HEK293 (cell line): Measurements from ENCODE around the gene DPY19L3.

Experiments
- CTCF ChIA-PET: fragments of 350-600 bp; formaldehyde crosslinking; extraction: SDS; loops from one replicate; lab custom pipeline; 2021; ENCODE audit warnings: antibody characterized with exemption; lab: Yijun Ruan, JAX
- POLR2A ChIA-PET: fragments of 300-600 bp; formaldehyde crosslinking; extraction: SDS; loops from one replicate; lab custom pipeline; 2020; ENCODE audit warnings: antibody characterized with exemption, inconsistent platforms; lab: Yijun Ruan, JAX
- H3K27ac ChIP-seq: fragments of 200-500 bp; sonication (Bioruptor generic); 2 replicates; pipeline ENCODE4 v1.5.1; 2014; ENCODE audit warnings: low read depth, low read length, control low read depth, inconsistent platforms; ENCODE audit errors: extremely low read depth
- H3K36me3 ChIP-seq, 2 experiments: fragments of 200-500 bp in 1 of 2; sonication (Bioruptor generic) in 1 of 2; 1 replicate in 1 of 2; 2 replicates in 1 of 2; pipeline ENCODE4 v1.5.1; 2014 to 2017; ENCODE audit warnings: inconsistent platforms in 2 of 2, low read length in 2 of 2; ENCODE audit not compliant: control insufficient read depth in 2 of 2, insufficient read depth in 1 of 2
- H3K4me1 ChIP-seq: fragments of 200-500 bp; sonication (Bioruptor generic); 2 replicates; pipeline ENCODE4 v1.5.1; 2014; ENCODE audit warnings: mild to moderate bottlenecking, low read length, inconsistent platforms; ENCODE audit not compliant: control insufficient read depth, insufficient read depth
- H3K4me3 ChIP-seq: 2 replicates; pipeline ENCODE4 v1.5.1; 2011; ENCODE audit warnings: low read depth, mild to moderate bottlenecking, control low read depth, low read length, moderate library complexity
- H3K9me3 ChIP-seq: fragments of 200-500 bp; sonication (Bioruptor generic); 2 replicates; pipeline ENCODE4 v1.5.1; 2014; ENCODE audit warnings: low read depth, low read length, inconsistent platforms; ENCODE audit not compliant: control insufficient read depth, insufficient read depth
- AEBP2 ChIP-seq: fragments of 450-650 bp; formaldehyde crosslinking; IDR thresholded peaks from 2 replicates; pipeline ENCODE4 v1.5.1; 2016; ENCODE audit warnings: missing biosample characterization, missing genetic modification characterization, borderline replicate concordance
- BCL6B ChIP-seq: fragments of 450-650 bp; formaldehyde crosslinking; IDR thresholded peaks from 2 replicates; pipeline ENCODE4 v1.5.1; 2017; ENCODE audit warnings: missing biosample characterization, missing genetic modification characterization
- CTCF ChIP-seq: fragments of 450-650 bp; formaldehyde crosslinking; IDR thresholded peaks from 2 replicates; pipeline ENCODE4 v1.5.1; 2016; ENCODE audit warnings: missing biosample characterization, missing genetic modification characterization
- GLIS2 ChIP-seq: fragments of 450-650 bp; formaldehyde crosslinking; IDR thresholded peaks from 2 replicates; pipeline ENCODE4 v1.5.1; 2016; ENCODE audit warnings: missing biosample characterization, missing genetic modification characterization
- INSM2 ChIP-seq: fragments of 450-650 bp; formaldehyde crosslinking; IDR thresholded peaks from 2 replicates; pipeline ENCODE4 v1.5.1; 2016; ENCODE audit warnings: missing biosample characterization, missing genetic modification characterization
- MYNN ChIP-seq: fragments of 450-650 bp; formaldehyde crosslinking; IDR thresholded peaks from 2 replicates; pipeline ENCODE4 v1.5.1; 2016; ENCODE audit warnings: missing biosample characterization, missing genetic modification characterization, borderline replicate concordance
- OVOL3 ChIP-seq: fragments of 450-650 bp; formaldehyde crosslinking; IDR thresholded peaks from 2 replicates; pipeline ENCODE4 v1.5.1; 2016; ENCODE audit warnings: missing biosample characterization, missing genetic modification characterization
- SETDB1 ChIP-seq: IDR thresholded peaks from one replicate; pipeline ENCODE4 v1.6.1; 2017; ENCODE audit warnings: mild to moderate bottlenecking, low read length, moderate library complexity, mixed read lengths; ENCODE audit not compliant: insufficient read length
- SP2 ChIP-seq: fragments of 450-650 bp; formaldehyde crosslinking; IDR thresholded peaks from 2 replicates; pipeline ENCODE4 v1.5.1; 2016; ENCODE audit warnings: missing biosample characterization, missing genetic modification characterization
- SP7 ChIP-seq: fragments of 450-650 bp; formaldehyde crosslinking; IDR thresholded peaks from 2 replicates; pipeline ENCODE4 v1.5.1; 2016; ENCODE audit warnings: missing biosample characterization, missing genetic modification characterization
- WT1 ChIP-seq: fragments of 450-650 bp; formaldehyde crosslinking; IDR thresholded peaks from 2 replicates; pipeline ENCODE4 v1.5.1; 2016; ENCODE audit warnings: missing biosample characterization, missing genetic modification characterization
- ZBTB11 ChIP-seq: fragments of 450-650 bp; formaldehyde crosslinking; conservative IDR thresholded peaks from 2 replicates; pipeline ENCODE4 v1.5.1; 2016; ENCODE audit warnings: low read depth, missing biosample characterization, missing genetic modification characterization
- ZNF114 ChIP-seq: fragments of 450-650 bp; formaldehyde crosslinking; IDR thresholded peaks from 2 replicates; pipeline ENCODE4 v1.5.0; 2017; ENCODE audit warnings: missing biosample characterization, missing genetic modification characterization
- ZNF302 ChIP-seq: fragments of 450-650 bp; formaldehyde crosslinking; IDR thresholded peaks from 2 replicates; pipeline ENCODE4 v1.5.1; 2016; ENCODE audit warnings: missing biosample characterization, missing genetic modification characterization, low read depth
- ZNF324 ChIP-seq: fragments of 450-650 bp; formaldehyde crosslinking; IDR thresholded peaks from 2 replicates; pipeline ENCODE4 v1.5.1; 2016; ENCODE audit warnings: missing biosample characterization, missing genetic modification characterization
- ZNF354C ChIP-seq: fragments of 450-650 bp; formaldehyde crosslinking; IDR thresholded peaks from 2 replicates; pipeline ENCODE4 v1.5.1; 2016; ENCODE audit warnings: missing biosample characterization, missing genetic modification characterization, low read depth, borderline replicate concordance
- ZNF366 ChIP-seq: fragments of 450-650 bp; formaldehyde crosslinking; conservative IDR thresholded peaks from 2 replicates; pipeline ENCODE4 v1.5.1; 2016; ENCODE audit warnings: missing biosample characterization, missing genetic modification characterization
- ZNF433 ChIP-seq: fragments of 450-650 bp; formaldehyde crosslinking; IDR thresholded peaks from 2 replicates; pipeline ENCODE4 v1.5.1; 2016; ENCODE audit warnings: missing biosample characterization, missing genetic modification characterization, low read depth
- ZNF488 ChIP-seq: fragments of 450-650 bp; formaldehyde crosslinking; IDR thresholded peaks from 2 replicates; pipeline ENCODE4 v1.5.1; 2016; ENCODE audit warnings: missing biosample characterization, missing genetic modification characterization
- ZNF513 ChIP-seq: fragments of 450-650 bp; IDR thresholded peaks from 2 replicates; pipeline ENCODE4 v1.5.1; 2018; ENCODE audit warnings: missing biosample characterization, missing genetic modification characterization
- ZNF530 ChIP-seq: fragments of 450-650 bp; formaldehyde crosslinking; IDR thresholded peaks from 2 replicates; pipeline ENCODE4 v1.5.1; 2016; ENCODE audit warnings: low read depth, missing biosample characterization, missing genetic modification characterization
- ZNF626 ChIP-seq: fragments of 450-650 bp; sonication (Bioruptor Pico); formaldehyde crosslinking; IDR thresholded peaks from 2 replicates; pipeline ENCODE4 v1.5.1; 2018; ENCODE audit warnings: missing biosample characterization, missing genetic modification characterization, inconsistent platforms
- ZNF639 ChIP-seq: fragments of 450-650 bp; formaldehyde crosslinking; IDR thresholded peaks from 2 replicates; pipeline ENCODE4 v1.5.1; 2016; ENCODE audit warnings: missing biosample characterization, missing genetic modification characterization
- ZNF768 ChIP-seq: fragments of 450-650 bp; formaldehyde crosslinking; IDR thresholded peaks from 2 replicates; pipeline ENCODE4 v1.5.1; 2018; ENCODE audit warnings: missing biosample characterization, mild to moderate bottlenecking, missing genetic modification characterization
- ZNF830 ChIP-seq: fragments of 450-650 bp; IDR thresholded peaks from 2 replicates; pipeline ENCODE4 v1.5.0; 2018; ENCODE audit warnings: missing biosample characterization, missing genetic modification characterization, low read depth, mild to moderate bottlenecking, moderate library complexity

DPY19L3 gene

GRCh38 chr19:32401992-32402391 lies 3.6 kb upstream of the DPY19L3 start:
- ChIA-PET CTCF (no interaction called here), POLR2A (no interaction called here)
- H3K9me3 ChIP-seq: no peaks in the 10 kb centered on the region
- no peak overlapping the region for H3K4me3 ChIP-seq
- H3K4me1 ChIP-seq: peaks cover 18% of the 10 kb centered on the region
- H3K36me3 ChIP-seq: peaks cover 4 to 30% of the 10 kb centered on the region in 2 experiments
- H3K27ac ChIP-seq: no peak overlapping the region
- no peak for TF ChIP-seq WT1 (tag by site-specific recombination)
- 0 out of 2 replicates have a peak, but pooled peaks have one; percentile 32 for TF ChIP-seq BCL6B (tag by site-specific recombination)
- no peak for TF ChIP-seq SETDB1
- TF ChIP-seq ZNF302: no peak
- no peak for TF ChIP-seq MYNN (tag by site-specific recombination)
- peak; percentile 79 for TF ChIP-seq ZNF366 (tag by site-specific recombination)
- no peak for TF ChIP-seq INSM2 (tag by site-specific recombination)
- TF ChIP-seq ZNF513 (tag by site-specific recombination): peak; percentile 88
- no peak for TF ChIP-seq ZNF639 (tag by site-specific recombination)
- no peak for TF ChIP-seq SP2 (tag by site-specific recombination)
- no peak for TF ChIP-seq SP7 (tag by site-specific recombination)
- TF ChIP-seq ZNF324 (tag by site-specific recombination): no peak
- TF ChIP-seq ZNF626: no peak
- TF ChIP-seq ZNF433 (tag by site-specific recombination): no peak
- no peak for TF ChIP-seq ZNF768
- no peak for TF ChIP-seq OVOL3
- TF ChIP-seq ZNF114: 0 out of 2 replicates have a peak, but pooled peaks have one; percentile 65
- TF ChIP-seq ZNF488: no peak
- TF ChIP-seq CTCF (tag by site-specific recombination): no peak
- no peak for TF ChIP-seq ZBTB11 (tag by site-specific recombination)
- no peak for TF ChIP-seq GLIS2
- no peak for TF ChIP-seq ZNF830 (tag by site-specific recombination)
- no peak for TF ChIP-seq ZNF354C (tag by site-specific recombination)
- TF ChIP-seq ZNF530 (tag by site-specific recombination): no peak
- TF ChIP-seq AEBP2 (tag by site-specific recombination): no peak
